ENCODE results near the gene C19orf33.

GRCh38 chr19:38262585-38263268, 41.3 kb upstream of the C19orf33 start:
- TF ChIP-seq, protein P1, sequence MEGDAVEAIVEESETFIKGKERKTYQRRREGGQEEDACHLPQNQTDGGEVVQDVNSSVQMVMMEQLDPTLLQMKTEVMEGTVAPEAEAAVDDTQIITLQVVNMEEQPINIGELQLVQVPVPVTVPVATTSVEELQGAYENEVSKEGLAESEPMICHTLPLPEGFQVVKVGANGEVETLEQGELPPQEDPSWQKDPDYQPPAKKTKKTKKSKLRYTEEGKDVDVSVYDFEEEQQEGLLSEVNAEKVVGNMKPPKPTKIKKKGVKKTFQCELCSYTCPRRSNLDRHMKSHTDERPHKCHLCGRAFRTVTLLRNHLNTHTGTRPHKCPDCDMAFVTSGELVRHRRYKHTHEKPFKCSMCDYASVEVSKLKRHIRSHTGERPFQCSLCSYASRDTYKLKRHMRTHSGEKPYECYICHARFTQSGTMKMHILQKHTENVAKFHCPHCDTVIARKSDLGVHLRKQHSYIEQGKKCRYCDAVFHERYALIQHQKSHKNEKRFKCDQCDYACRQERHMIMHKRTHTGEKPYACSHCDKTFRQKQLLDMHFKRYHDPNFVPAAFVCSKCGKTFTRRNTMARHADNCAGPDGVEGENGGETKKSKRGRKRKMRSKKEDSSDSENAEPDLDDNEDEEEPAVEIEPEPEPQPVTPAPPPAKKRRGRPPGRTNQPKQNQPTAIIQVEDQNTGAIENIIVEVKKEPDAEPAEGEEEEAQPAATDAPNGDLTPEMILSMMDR (conservative IDR thresholded peaks at IDR 0.05; ENCODE audit: low read length): no peak
- no peak for TF ChIP-seq EZH2phosphoT487 (IDR thresholded peaks at IDR 0.05; ENCODE audit: borderline replicate concordance)
